HL-60/S4 treated with phorbol 12-myristate 13-acetate at 8.2 ng/mL for 4 days and 3 days (cell line): Measurements from ENCODE around the gene SUGCT.
"Not testable (repeated sequence)": the region's sequence is repeated elsewhere in the genome, so short reads cannot be mapped to it uniquely, and the experiment has no call there.

Experiments used
- in situ Hi-C: fragments of 300-500 bp; cut with MboI; formaldehyde crosslinking; loops from 2 replicates; pipeline ENCODE4 v1.15.0; 2022; ENCODE audit warnings: low sequenced_read_pairs

SUGCT gene

DNA sequence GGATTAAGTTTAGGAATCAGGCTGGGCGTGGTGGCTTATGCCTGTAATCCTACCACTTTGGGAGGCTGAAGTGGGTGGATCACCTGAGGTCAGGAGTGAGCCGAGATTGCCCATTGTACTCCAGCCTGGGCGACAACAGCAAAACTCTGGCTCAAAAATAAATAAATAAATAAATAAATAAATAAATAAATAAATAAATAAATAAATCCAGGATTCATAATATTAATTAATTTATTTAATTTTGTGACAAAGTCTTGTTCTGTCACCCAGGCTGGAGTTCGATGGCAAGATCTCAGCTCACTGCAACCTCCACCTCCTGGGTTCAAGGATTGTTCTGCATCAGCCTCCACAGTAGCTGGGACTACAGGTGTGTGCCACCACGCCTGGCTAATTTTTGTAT lies 4.2 kb downstream of the SUGCT start:
- in situ Hi-C loops: no loop called here

GRCh38 chr7:40139891-40140290 lies 5.1 kb downstream of the SUGCT start:
- in situ Hi-C loops: not testable (repeated sequence)

GRCh38 chr7:40141916-40142315 lies 7.1 kb downstream of the SUGCT start:
- in situ Hi-C loops: not testable (repeated sequence)

GRCh38 chr7:40145596-40146130 lies 10.9 kb downstream of the SUGCT start:
- in situ Hi-C loops: not testable (repeated sequence)

GRCh38 chr7:40147371-40148246 lies 12.8 kb downstream of the SUGCT start:
- in situ Hi-C loops: no loop called here

DNA sequence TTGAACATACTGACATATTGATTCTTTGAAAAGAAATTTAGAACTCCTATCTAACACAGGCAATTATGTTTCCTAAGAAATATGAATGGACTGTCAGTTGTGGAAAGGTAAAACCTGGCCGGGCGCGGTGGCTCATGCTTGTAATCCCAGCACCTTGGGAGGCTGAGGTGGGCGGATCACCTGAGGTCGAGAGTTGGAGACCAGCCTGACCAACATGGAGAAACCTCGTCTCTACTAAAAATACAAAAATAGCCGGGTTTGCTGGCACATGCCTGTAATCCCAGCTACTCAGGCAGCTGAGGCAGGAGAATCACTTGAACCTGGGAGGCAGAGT lies 13.4 kb downstream of the SUGCT start:
- in situ Hi-C loops: not testable (repeated sequence)

- in situ Hi-C loops: no loop called here
These were observed 13.9 kb downstream of the SUGCT start for GRCh38 chr7:40148671-40149070.

DNA sequence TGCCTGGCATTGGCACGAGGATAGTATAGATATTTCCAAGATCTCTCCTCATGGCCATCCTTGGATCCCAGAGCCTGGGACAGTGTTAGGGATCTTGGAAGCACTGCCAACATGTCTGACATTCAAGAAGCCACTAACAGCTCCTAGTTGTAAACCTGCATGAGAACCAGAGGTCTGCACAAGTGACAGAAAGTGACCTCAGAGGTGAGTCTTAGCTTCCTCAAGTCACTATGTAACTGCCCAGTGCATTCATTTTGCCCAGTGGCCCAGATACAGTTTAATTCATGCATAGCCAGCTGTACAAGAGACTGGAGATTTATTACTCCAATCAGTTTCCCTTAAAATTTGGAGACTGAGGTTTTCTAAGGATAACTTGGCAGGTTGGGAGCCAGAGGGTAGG lies 16.7 kb downstream of the SUGCT start:
- in situ Hi-C loops: no loop called here

DNA sequence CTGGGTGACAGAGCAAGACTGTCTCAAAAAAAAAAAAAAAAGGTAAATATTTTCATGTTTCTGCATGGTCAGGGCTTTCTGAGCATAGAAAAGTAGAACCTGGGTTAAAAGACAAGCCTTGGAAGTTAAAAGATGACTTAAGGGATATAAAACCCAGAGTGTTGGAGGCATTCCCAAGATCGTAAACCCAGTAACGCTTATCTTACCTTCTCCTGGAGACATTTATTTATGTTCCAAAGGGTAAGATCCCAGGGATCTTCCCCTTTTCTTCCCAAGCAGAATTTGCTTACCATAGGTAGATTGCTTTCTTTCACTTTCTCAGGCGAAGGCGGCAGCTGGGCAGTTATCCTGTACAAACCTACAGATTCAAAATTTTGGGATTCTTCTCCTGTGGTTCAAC lies 22.2 kb downstream of the SUGCT start:
- in situ Hi-C loops: no loop called here

DNA sequence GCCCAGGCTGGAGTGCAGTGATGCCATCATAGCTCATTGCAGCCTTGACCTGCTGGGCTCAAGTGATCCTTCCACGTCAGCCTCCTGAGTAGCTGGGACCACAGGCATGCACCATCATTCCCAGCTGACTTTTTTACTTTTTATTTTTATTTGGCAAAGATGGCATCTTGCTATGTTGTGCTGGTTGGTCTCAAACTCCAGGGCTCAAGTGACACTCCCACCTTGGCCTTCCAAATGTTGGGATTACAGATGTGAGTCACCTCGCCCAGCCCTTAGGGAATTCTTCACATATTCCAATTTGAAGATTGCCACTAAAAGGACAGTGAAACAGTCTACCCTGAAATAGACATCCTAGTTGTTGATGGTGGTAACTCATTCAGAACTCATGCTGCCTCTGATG lies 27.7 kb downstream of the SUGCT start:
- in situ Hi-C loops: no loop called here

GRCh38 chr7:40165216-40165615 lies 30.4 kb downstream of the SUGCT start:
- in situ Hi-C loops: no loop called here

GRCh38 chr7:40167291-40167690 lies 32.5 kb downstream of the SUGCT start:
- in situ Hi-C loops: no loop called here

GRCh38 chr7:40168266-40168665 lies 33.5 kb downstream of the SUGCT start:
- in situ Hi-C loops: not testable (repeated sequence)

GRCh38 chr7:40173121-40173520 lies 38.3 kb downstream of the SUGCT start:
- in situ Hi-C loops: not testable (repeated sequence)

DNA sequence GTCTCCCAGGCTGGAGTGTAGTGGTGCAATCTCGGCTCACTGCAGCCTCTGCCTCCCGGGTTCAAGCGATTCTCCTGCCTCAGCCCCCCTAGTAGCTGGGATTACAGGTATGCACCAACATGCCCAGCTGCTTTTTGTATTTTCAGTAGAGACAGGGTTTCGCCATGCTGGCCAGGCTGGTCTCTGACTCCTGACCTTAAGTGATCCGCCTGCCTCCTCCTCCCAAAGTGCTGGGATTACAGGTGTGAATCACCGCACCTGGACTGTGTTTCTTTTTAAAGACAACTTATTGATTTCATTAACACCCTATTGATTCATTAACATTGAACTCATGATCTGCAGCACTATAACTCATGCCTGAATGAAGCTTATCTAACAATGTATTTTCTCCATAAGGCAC lies 40.5 kb downstream of the SUGCT start:
- in situ Hi-C loops: not testable (repeated sequence)

DNA sequence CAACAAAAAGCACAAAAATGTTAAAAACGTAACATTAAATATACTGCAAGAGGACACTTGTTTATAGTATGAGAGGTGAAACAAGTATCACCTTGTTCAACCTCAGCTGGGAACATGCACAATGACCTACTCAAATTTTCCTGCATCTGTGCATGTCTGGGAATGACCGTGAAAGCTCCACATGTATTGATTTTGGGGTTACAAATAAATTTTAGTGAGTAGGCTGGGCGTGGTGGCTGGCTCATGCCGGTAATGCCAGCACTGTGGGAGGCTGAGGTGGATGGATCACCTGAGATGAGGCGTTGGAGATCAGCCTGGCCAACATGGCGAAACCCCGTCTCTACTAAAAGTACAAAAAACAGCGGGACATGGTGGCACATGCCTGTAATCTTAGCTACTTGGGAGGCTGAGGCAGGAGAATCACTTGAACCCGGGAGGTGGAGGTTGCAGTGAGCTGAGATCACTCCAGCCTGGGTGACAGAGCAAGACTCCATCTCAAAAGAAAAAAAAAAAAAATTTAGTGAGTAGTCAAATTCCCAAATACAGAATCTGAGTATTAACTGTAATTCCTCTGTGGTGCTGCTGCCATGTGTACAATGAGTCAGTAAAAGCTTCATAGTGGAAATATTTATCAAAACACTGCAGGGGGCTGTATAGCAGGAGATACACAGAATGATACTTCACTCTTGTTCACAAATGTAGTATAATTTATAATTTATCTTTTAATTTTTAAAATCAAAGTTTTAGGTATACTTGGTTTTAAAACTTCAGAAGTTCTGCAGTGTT lies 41.1 kb downstream of the SUGCT start:
- in situ Hi-C loops: no loop called here

DNA sequence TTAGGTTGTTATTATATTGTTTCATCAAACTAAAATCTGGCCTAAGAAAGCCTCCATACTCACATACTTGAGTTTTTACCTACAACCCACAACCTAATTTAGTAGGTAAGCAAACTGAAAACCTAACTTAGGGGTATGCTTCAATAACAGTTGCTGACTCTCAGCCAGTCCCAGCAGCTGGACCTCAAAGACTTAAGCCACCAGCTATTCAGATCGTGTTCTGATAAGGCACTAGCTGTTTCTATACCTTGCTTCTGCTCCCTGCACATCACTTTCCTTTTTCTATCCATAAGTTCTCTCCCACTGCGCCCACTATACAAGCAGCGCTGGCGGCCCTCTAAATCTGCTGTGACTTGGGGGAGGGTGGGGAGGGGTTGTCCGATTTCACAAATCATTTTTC lies 42.3 kb downstream of the SUGCT start:
- in situ Hi-C loops: no loop called here

GRCh38 chr7:40182452-40182851 lies 47.6 kb downstream of the SUGCT start:
- in situ Hi-C loops: no loop called here

- in situ Hi-C loops: no loop called here
These were observed 51.8 kb downstream of the SUGCT start for GRCh38 chr7:40186586-40186985.

- in situ Hi-C loops: no loop called here
These were observed 57.2 kb downstream of the SUGCT start for GRCh38 chr7:40192036-40192435.

DNA sequence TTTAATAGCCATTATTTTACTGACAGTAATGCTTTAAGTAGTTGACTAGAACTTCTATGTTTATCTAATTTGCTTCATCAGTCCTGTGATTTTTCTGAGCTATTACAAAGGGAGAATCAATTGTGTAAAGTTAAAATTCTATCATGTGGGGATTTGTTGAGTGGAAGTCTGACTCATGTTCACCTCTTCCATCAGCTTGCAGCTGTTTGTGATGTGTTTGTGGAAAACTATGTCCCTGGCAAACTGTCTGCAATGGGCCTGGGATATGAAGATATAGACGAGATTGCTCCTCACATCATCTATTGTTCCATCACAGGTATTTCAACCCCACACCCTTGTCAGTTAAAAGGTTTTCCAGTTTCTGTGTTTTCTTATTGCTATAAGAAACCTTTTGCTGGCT lies 59.9 kb downstream of the SUGCT start:
- in situ Hi-C loops: no loop called here

DNA sequence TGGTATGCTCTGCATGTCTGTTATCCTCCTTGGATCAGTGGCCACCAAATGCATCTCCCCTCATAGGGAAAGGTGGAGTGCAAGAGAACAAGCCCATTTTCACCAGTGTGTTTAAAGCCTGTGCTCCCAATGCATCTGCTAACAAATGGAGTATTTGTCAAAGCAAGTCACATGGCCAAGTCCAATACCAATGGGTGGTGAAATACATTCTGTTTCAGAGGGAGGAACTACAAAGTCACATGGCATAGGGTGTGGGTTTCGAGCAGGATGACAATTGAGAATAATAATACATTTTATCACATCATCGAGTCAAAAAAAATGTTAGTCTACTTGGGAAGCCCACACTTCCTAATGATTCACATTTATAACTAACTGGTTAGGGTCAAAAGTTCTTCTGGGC lies 62.7 kb downstream of the SUGCT start:
- in situ Hi-C loops: no loop called here
